IgD-negative memory B cell (primary cell): ENCODE data around the gene PTPN6. TPM values are rescaled to one million over a fixed set of nuclear protein-coding genes. Genes with fewer than 3 reads are reported as not detected.
A peak's percentile ranks its signal among the peaks of the same experiment; 100 is the strongest.

ENCODE experiments used
- H3K27ac Mint-ChIP-seq, 3 donors: one replicate each; pipeline ENCODE4 v1.8.0; 2020 to 2022; ENCODE audit warnings: mild to moderate bottlenecking in 3 of 3, mixed read lengths in 3 of 3, moderate library complexity in 1 of 3
- H3K27me3 Mint-ChIP-seq: one replicate; pipeline ENCODE4 v1.8.0; 2021; ENCODE audit warnings: mixed read lengths
- H3K36me3 Mint-ChIP-seq: one replicate; pipeline ENCODE4 v1.8.0; 2020; ENCODE audit warnings: mild to moderate bottlenecking, mixed read lengths
- H3K4me1 Mint-ChIP-seq, 3 donors: one replicate each; pipeline ENCODE4 v1.8.0; 2020 to 2022; ENCODE audit warnings: mixed read lengths in 3 of 3, mild to moderate bottlenecking in 1 of 3
- H3K4me3 Mint-ChIP-seq, 4 donors: one replicate each; pipeline ENCODE4 v1.8.0; 2020 to 2022; ENCODE audit warnings: mild to moderate bottlenecking in 4 of 4, mixed read lengths in 4 of 4, moderate library complexity in 3 of 4
- H3K9me3 Mint-ChIP-seq, 3 donors: one replicate each; pipeline ENCODE4 v1.8.0; 2020 to 2021; ENCODE audit warnings: mixed read lengths in 3 of 3, mild to moderate bottlenecking in 1 of 3
- polyA plus RNA-seq: library from polyadenylated mRNA; unstranded; fragments of 300-500 nt; fragmentation: Illumina TruSeq; gene quantifications from one replicate; pipeline ENCODE4 v1.2.3, GENCODE V29; 2021

The PTPN6 gene
- polyA plus RNA-seq, 1 donor from 2014 or later = 1,038 TPM

GRCh38 chr12:6916426-6917200 is 34.5 kb upstream of the PTPN6 start:
- Mint-ChIP-seq H3K9me3 (no peaks in the 10 kb centered on the region), H3K27me3 (peaks cover 4% of the 10 kb centered on the region), H3K4me1 (peaks cover 12 to 21% (median 21%) of the 10 kb centered on the region in 3 donors), H3K36me3 (peaks cover 1% of the 10 kb centered on the region), H3K27ac (peak overlapping the region in 2 of 3 donors; percentile 45 to 59), H3K4me3 (peak overlapping the region in 1 of 4 donors; percentile 34)

- Mint-ChIP-seq H3K4me1 (peaks cover 22 to 31% (median 22%) of the 10 kb centered on the region in 3 donors), H3K27me3 (peaks cover 4% of the 10 kb centered on the region), H3K27ac (no peak overlapping the region), H3K9me3 (no peaks in the 10 kb centered on the region), H3K36me3 (peaks cover 1% of the 10 kb centered on the region), H3K4me3 (peak overlapping the region in 1 of 4 donors; percentile 78)
Measured at GRCh38 chr12:6917491-6918231, 33.5 kb upstream of the PTPN6 start.

- Mint-ChIP-seq H3K9me3 (no peaks in the 10 kb centered on the region), H3K27me3 (peaks cover 4% of the 10 kb centered on the region), H3K27ac (no peak overlapping the region), H3K4me1 (peaks cover 30 to 44% (median 35%) of the 10 kb centered on the region in 3 donors), H3K36me3 (peaks cover 1% of the 10 kb centered on the region), H3K4me3 (peak overlapping the region in 1 of 4 donors; percentile 42)
Measured at GRCh38 chr12:6919588-6919987, 31.6 kb upstream of the PTPN6 start.

DNA sequence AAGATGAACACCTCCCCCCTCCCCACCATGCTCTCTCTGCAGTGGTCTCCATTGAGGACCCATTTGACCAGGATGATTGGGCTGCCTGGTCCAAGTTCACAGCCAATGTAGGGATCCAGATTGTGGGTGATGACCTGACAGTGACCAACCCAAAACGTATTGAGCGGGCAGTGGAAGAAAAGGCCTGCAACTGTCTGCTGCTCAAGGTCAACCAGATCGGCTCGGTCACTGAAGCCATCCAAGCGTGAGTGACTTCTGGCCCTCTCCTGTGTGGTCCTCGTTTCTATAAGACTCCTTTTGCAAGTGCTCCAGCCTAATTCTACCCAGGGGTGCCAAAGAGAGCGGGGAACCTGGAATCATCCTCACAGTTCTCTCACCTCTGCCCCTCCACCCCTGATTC is 29.6 kb upstream of the PTPN6 start:
- Mint-ChIP-seq H3K9me3 (no peaks in the 10 kb centered on the region), H3K27me3 (no peaks in the 10 kb centered on the region), H3K27ac (peak overlapping the region in 2 of 3 donors; percentile 64 to 89), H3K4me3 (peak overlapping the region in 1 of 4 donors; percentile 55), H3K4me1 (peaks cover 27 to 38% (median 36%) of the 10 kb centered on the region in 3 donors), H3K36me3 (peaks cover 1% of the 10 kb centered on the region)

DNA sequence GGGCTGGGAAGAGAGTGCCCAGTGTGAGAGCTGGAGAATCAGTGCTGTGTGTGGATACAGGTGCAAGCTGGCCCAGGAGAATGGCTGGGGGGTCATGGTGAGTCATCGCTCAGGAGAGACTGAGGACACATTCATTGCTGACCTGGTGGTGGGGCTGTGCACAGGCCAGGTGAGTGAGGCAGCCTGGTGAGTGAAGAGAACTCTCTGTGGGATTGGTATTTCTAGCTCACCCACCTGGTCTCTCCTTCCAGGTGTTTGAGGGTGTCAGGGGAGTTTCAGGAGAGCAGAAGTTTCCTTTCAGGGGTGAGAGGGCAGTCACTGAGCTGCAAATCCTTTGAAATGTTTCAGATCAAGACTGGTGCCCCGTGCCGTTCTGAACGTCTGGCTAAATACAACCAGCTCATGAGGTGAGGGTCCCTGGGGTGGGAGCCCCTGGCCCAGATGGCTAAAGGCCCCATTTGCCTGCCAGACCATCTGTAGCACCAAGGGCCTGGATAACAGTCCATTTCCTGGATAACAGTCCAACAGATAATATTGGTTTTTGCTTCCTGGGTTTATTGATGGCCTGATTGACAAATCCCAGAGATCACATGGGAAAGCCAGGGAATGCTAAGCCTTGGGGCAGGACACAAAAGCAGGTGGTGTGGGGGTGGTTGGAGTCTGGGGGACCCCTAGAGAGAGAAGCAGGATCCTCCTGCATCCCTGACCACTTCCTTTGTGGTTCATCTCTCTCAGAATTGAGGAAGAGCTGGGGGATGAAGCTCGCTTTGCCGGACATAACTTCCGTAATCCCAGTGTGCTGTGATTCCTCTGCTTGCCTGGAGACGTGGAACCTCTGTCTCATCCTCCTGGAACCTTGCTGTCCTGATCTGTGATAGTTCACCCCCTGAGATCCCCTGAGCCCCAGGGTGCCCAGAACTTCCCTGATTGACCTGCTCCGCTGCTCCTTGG is 28.9 kb upstream of the PTPN6 start:
- H3K4me3 Mint-ChIP-seq = peak overlapping the region; percentile 34 to 90 (median 64)
- H3K9me3 Mint-ChIP-seq = no peaks in the 10 kb centered on the region
- H3K27ac Mint-ChIP-seq = peak overlapping the region; percentile 64 to 89 (median 89)
- H3K4me1 Mint-ChIP-seq = peaks cover 27 to 43% (median 36%) of the 10 kb centered on the region in 3 donors
- no peaks in the 10 kb centered on the region for H3K36me3 Mint-ChIP-seq
- H3K27me3 Mint-ChIP-seq = no peaks in the 10 kb centered on the region

DNA sequence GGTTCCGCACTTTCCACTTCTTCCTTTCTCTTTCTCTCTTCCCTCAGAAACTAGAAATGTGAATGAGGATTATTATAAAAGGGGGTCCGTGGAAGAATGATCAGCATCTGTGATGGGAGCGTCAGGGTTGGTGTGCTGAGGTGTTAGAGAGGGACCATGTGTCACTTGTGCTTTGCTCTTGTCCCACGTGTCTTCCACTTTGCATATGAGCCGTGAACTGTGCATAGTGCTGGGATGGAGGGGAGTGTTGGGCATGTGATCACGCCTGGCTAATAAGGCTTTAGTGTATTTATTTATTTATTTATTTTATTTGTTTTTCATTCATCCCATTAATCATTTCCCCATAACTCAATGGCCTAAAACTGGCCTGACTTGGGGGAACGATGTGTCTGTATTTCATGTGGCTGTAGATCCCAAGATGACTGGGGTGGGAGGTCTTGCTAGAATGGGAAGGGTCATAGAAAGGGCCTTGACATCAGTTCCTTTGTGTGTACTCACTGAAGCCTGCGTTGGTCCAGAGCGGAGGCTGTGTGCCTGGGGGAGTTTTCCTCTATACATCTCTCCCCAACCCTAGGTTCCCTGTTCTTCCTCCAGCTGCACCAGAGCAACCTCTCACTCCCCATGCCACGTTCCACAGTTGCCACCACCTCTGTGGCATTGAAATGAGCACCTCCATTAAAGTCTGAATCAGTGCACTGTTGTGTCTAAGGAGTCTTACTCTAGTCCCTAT is 28.0 kb upstream of the PTPN6 start:
- Mint-ChIP-seq H3K27ac (peak overlapping the region; percentile 64 to 89 (median 89)), H3K36me3 (no peaks in the 10 kb centered on the region), H3K9me3 (no peaks in the 10 kb centered on the region), H3K27me3 (no peaks in the 10 kb centered on the region), H3K4me1 (peaks cover 27 to 43% (median 36%) of the 10 kb centered on the region in 3 donors), H3K4me3 (peak overlapping the region; percentile 34 to 90 (median 64))

- no peaks in the 10 kb centered on the region for H3K27me3 Mint-ChIP-seq
- peaks cover 31 to 46% (median 37%) of the 10 kb centered on the region in 3 donors for H3K4me1 Mint-ChIP-seq
- peak overlapping the region in 2 of 4 donors; percentile 54 to 90 for H3K4me3 Mint-ChIP-seq
- H3K27ac Mint-ChIP-seq = peak overlapping the region in 2 of 3 donors; percentile 64 to 86
- H3K36me3 Mint-ChIP-seq = no peaks in the 10 kb centered on the region
- no peaks in the 10 kb centered on the region for H3K9me3 Mint-ChIP-seq
Measured at GRCh38 chr12:6923851-6924250, 27.3 kb upstream of the PTPN6 start.

GRCh38 chr12:6925239-6925539 is 26.0 kb upstream of the PTPN6 start:
- Mint-ChIP-seq H3K4me1 (peaks cover 34 to 51% (median 40%) of the 10 kb centered on the region in 3 donors), H3K27ac (peak overlapping the region in 1 of 3 donors; percentile 53), H3K4me3 (peak overlapping the region in 2 of 4 donors; percentile 21 to 60), H3K27me3 (no peaks in the 10 kb centered on the region), H3K9me3 (no peaks in the 10 kb centered on the region), H3K36me3 (no peaks in the 10 kb centered on the region)

DNA sequence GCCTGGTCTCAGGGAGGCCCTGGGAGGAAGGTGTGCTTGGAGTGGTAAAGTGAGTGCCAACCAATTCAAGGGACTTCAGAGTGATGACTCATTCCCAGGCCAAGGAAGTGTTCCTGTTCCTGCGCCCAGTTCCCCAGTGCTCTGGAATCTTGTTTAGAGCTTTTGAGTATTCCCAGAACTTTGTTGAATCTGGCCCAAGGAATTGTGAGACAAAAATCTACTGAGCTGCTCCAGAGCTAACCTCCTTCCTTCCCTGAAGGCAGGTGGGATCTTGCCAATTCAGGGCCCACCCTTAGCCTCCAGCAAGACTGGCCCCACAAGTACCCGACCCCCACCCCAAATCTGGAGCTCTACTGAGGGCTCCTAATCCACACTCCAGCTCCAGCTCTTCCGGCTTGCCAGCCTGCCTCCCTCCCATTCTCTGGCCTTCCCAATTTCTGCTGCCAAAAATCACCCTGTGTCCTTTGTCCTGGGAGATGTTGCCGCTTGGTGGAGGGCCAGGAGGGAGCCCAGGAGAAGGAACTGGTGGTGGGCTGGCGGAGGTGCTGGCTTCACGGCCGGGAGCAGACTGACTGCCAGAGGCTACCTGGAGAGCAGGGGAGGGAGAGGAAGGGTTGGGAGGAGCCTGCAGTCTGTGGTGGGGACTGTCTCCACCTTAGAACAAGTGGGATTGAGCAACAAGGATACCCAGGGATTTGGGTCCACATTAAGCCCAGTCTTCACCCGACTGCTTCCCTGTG is 25.4 kb upstream of the PTPN6 start:
- Mint-ChIP-seq H3K27ac (peak overlapping the region in 2 of 3 donors; percentile 53 to 75), H3K4me3 (peak overlapping the region in 3 of 4 donors; percentile 59 to 94 (median 65)), H3K27me3 (no peaks in the 10 kb centered on the region), H3K4me1 (peaks cover 35 to 52% (median 40%) of the 10 kb centered on the region in 3 donors), H3K36me3 (no peaks in the 10 kb centered on the region), H3K9me3 (no peaks in the 10 kb centered on the region)

DNA sequence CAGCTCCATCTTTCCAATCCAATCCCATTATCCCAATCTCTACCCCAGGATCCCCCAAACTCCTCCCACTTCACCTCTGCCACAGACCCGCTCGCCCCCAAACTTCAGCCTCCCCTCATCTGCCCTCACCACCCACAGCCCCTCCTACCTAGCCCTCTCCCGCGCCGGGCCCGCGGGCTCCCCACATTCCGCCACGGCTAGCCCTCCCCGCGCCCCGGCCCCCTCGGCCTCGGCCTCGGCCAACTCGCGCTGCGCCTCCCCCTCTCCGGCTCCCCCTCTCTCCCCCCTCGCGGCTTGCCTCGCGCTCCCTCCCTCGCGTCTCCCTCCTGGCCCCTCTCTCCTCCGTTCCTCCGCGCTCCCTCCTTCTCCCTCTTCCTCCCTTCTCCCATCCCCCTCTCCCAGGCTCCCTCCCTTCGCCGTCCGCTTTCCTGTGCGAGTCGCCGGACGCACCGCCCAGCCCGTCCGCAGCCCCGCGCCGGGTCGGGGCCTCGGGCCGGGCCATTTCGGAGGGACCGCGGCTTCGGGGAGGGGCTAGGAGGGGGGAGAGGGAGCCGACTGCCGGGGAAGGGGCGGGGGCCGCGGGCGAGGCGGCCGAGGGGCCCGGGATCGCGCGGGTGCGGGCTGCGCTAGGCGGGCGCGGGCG is 23.7 kb upstream of the PTPN6 start, which contains the start of gene ATN1:
Gene ATN1, plus strand, starts transcription at position 581 of the 643 bp plus-strand sequence. CDS start 6,043 bp downstream, outside the sequence.
- peak within 1 kb of the TSS; percentile 92 to 97 (median 93) for H3K27ac Mint-ChIP-seq
- H3K27me3 Mint-ChIP-seq = no peaks in the 10 kb centered on the region
- H3K4me3 Mint-ChIP-seq = peak within 1 kb of the TSS; percentile 84 to 95 (median 94)
- H3K9me3 Mint-ChIP-seq = no peaks in the 10 kb centered on the region
- H3K4me1 Mint-ChIP-seq = peaks cover 36 to 48% (median 40%) of the 10 kb centered on the region in 3 donors
- no peaks in the 10 kb centered on the region for H3K36me3 Mint-ChIP-seq

- no peaks in the 10 kb centered on the region for H3K9me3 Mint-ChIP-seq
- no peaks in the 10 kb centered on the region for H3K36me3 Mint-ChIP-seq
- peak overlapping the region; percentile 84 to 95 (median 92) for H3K4me3 Mint-ChIP-seq
- H3K27ac Mint-ChIP-seq = peak overlapping the region; percentile 92 to 97 (median 93)
- no peaks in the 10 kb centered on the region for H3K27me3 Mint-ChIP-seq
- H3K4me1 Mint-ChIP-seq = peaks cover 31 to 42% (median 40%) of the 10 kb centered on the region in 3 donors
Measured at GRCh38 chr12:6928022-6928702, 23.0 kb upstream of the PTPN6 start.

DNA sequence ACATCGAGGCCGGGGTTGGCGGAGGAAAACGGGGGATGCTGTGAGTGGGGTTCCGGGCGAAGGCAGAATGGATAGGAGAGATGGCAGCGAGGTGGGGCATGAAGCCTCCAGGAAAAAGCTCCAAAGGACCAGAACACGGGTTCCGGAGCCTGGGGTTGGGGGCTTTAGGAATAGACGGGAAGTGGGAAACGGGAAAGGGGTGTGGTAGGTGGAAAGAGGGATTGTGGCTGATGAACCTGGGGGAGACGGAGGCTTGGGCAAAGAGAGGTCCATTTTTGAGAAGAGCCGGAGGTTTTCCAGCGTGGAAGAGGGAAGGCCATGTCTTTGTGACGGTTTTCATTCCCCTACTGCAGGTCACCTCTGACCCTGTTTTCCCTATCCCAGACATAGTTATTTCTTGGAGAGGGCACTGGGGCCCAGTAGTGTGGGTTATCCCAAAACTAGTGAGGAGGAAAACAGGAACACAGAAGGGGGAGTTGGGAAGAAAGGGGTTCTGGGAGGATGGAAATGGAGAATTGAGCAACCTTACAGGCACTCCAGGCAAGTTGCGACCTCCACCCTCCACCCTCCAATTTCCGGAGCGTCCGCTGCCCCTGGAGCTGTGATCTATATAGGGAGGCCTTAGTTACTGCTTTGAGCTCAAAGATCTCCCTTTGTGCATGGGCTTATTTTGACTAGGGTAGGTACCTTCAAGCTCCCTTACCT is 22.3 kb upstream of the PTPN6 start:
- peak overlapping the region; percentile 84 to 95 (median 92) for H3K4me3 Mint-ChIP-seq
- no peaks in the 10 kb centered on the region for H3K27me3 Mint-ChIP-seq
- peaks cover 25 to 36% (median 36%) of the 10 kb centered on the region in 3 donors for H3K4me1 Mint-ChIP-seq
- no peaks in the 10 kb centered on the region for H3K9me3 Mint-ChIP-seq
- H3K27ac Mint-ChIP-seq = peak overlapping the region; percentile 92 to 97 (median 93)
- H3K36me3 Mint-ChIP-seq = no peaks in the 10 kb centered on the region
